HG02623 (cell line): ENCODE results near the gene STS.
"Not testable (repeated sequence)": the region's sequence is repeated elsewhere in the genome, so short reads cannot be mapped to it uniquely, and the experiment has no call there.

Experiments used
- ATAC-seq: cut with Tn5 transposase; IDR thresholded peaks from one replicate; pipeline ENCODE4 v1.9.1; 2021; ENCODE audit warnings: moderate library complexity; ENCODE audit not compliant: unreplicated experiment

Gene STS

DNA sequence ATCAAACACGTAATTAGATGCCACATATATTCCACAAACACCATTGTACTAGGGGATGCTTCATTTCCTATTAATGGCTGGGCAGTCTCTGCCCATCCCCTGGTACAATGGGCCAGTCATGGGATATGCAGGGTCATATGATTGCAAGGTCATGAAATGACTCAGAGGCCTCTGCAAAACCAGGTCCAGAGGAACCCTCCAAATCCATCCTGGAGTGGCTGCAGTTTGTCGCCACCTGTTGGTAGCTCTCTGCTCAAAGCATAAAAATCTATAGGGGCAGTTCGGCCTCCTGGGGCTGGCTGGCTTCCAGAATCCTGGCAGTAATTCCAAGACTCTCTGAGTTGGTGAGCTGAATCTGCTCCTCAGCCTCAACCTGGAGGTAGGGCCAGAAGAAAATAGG is 23.4 kb downstream of the STS start:
- no peak for ATAC-seq

DNA sequence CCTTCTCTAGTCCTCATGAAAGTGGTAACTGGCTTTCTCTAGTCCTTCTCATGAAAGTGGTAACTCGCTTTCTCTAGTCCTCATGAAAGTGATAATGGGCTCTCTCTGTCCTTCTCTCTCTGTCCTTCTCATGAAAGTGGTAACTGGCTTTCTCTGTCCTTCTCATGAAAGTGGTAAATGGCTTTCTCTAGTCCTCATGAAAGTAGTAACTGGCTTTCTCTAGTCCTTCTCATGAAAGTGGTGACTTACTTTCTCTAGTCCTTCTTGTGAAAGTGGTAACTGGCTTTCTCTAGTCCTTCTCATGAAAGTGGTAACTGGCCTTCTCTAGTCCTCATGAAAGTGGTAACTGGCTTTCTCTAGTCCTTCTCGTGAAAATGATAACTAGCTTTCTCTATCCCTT is 31.3 kb downstream of the STS start:
- not testable (repeated sequence) for ATAC-seq

DNA sequence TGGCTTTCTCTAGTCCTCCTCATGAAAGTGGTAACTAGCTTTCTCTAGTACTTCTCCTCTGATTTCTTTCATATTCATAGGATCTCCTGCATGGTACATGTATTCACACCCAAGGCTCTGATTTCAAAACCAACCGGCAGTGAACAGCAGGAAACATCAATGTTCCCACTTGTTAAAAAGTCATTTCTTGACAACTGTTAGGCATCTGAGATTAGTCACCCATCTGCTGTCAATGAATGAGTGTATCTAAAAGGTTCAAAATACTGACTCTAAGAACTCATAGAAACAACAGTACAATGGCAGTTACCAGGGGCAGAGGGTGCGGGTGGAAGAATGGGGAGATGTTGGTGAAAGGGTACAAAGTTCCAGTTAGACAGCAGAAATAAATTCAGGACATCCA is 31.9 kb downstream of the STS start:
- ATAC-seq: no peak

DNA sequence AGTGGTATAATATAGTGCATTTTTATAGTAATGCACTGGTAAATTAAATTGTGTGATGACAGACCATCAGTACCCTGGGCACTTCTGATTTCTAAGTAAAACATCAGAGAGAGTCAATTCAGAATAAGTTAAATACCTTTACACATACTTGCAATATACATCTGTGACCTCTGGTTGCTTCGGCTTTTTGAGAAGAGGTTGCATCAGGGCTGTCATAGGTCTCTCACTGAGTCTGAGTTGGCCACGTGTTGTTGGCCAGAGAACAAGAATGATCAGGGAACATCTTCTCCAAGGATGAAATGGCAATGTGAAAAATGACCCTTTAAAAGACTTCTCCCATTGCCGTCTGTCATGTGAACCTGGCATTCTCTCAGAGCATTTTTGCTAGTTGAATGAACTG is 37.3 kb downstream of the STS start:
- no peak for ATAC-seq

DNA sequence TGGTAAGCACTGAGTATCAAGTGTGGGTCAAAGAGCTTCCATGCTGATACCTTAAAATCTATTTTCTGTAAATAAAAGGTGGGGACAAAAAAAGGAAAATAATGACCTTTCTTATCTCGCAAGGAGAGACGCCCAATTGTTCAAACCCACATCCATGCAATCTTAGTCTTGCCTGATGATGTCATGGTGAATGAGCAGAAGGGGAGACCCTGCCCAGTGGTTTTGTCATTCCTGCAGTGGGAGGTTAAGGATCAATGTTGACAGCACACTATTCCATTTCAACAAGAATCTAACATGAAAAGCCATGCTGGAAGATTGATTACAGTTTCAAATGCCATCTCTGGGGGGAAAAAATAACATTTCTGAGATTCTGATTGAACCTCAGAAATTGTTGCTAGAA is 41.2 kb downstream of the STS start:
- ATAC-seq: no peak

DNA sequence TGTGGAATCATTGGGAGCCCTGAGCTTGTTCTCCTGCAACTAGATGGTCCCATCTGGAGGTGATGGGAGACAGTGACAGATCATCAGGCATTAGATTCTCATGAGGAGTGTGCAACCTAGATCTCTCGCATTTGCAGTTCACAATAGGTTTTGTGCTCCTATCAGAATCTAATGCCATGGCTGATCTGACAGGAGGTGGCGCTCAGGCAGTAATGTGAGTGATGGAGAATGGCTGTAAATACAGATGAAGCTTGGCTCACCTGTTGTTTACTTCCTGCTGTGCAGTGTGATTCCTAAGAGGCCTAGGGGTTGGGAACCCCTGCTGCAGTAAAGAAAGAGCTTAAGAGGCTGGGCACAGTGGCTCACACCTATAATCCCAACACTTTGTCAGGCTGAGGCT is 42.6 kb downstream of the STS start:
- ATAC-seq: no peak

DNA sequence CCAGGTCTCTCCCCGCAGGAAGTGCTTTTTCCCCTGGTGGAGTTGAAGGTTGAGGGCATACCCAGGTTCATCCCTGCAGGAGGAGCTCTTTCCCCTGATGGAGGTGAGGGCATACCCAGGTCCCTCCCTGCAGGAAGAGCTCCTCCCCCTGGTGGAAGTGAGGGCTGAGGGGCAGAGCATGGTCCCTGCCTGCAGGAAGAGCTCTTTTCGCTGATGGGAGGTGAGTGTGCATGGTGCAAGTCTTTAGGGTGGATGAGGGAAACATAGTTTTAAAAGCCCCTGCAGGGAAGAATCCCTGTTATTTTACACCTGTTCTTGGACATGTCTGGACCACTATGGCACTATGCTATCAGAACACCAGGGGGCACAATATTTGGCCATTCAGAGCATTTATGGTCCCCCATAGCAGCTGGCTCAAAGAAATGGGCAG is 44.2 kb downstream of the STS start:
- no peak for ATAC-seq

DNA sequence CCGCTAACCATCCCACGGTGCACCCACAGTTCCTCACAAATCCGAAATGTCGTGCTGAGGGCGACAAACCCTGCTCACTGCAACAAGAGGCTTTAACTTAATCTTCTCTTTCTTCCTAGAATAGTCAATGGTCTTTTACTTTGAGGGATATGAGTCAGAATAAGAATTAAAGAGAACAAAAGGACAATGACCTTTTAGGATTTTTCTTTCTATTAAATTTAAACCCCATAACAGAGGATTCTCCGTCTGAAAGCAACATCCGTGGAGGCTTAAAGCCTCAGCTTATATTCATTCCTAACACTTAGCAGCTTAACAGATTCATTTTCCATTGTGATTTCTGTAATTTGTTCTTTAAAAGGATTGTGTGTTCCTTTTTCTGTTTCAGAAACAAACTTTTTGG is 45.4 kb downstream of the STS start:
- no peak for ATAC-seq

DNA sequence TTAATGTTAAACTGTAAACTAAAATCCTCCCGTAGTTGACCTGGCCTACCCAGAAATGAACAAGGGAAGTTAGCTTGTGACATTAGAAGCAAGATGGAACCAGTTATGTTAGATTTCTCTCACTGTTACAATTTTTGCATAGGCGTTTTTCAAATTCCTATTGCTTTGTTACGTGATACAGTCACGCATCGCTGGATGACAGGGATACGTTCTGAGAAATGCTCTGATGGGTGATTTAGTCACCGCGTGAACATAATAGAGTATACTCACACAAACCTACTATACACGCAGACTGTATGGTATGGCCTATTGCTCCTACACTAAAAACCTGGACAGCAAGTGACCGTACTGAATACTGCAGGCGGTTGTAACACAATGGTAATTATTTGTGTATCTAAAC is 47.1 kb downstream of the STS start:
- no peak for ATAC-seq
